Colonic mucosa (tissue), 4 donors: ENCODE data around the gene DLX1. TPM values are rescaled to one million over a fixed set of nuclear protein-coding genes. Genes with fewer than 3 reads are reported as not detected.

Experiments
- DNase-seq: peaks from one replicate; pipeline ENCODE4 v3.0.0-alpha.2; 2020
- H3K27ac ChIP-seq: fragments of 200-600 bp; one replicate; pipeline ENCODE4 v1.8.0; 2021
- H3K27me3 ChIP-seq: fragments of 200-600 bp; one replicate; pipeline ENCODE4 v1.8.0; 2021
- H3K36me3 ChIP-seq: fragments of 200-600 bp; one replicate; pipeline ENCODE4 v1.8.0; 2021
- H3K4me1 ChIP-seq: fragments of 200-600 bp; one replicate; pipeline ENCODE4 v1.8.0; 2021; ENCODE audit warnings: mild to moderate bottlenecking
- H3K4me3 ChIP-seq: fragments of 200-600 bp; one replicate; pipeline ENCODE4 v1.8.0; 2021
- H3K9ac ChIP-seq, 2 donors: one replicate each; pipeline ENCODE4 v1.7.0; 2013; ENCODE audit warnings: control low read depth in 2 of 2, low read depth in 2 of 2, low read length in 2 of 2
- H3K9me3 ChIP-seq: fragments of 200-600 bp; one replicate; pipeline ENCODE4 v1.8.0; 2021
- intact Hi-C: fragments of 100-400 bp; cut with DNase I; formaldehyde crosslinking; loops from one replicate; pipeline ENCODE4 v1.14.1; 2022
- total RNA-seq, 2 donors: library from RNA; stranded (reverse); fragmentation: NEBNext Ultra II Directional in 1 of 2; extraction: Animal tissue kit (Norgen Biotek cat#: 25700) in 1 of 2; gene quantifications; one replicate each; pipeline ENCODE4 v1.2.1, GENCODE V29; 2021
- TF ChIP-seq, protein P1 (sequence below): fragments of 200-600 bp; IDR thresholded peaks from one replicate; pipeline ENCODE4 v1.8.0; 2022; ENCODE audit warnings: antibody characterized with exemption, mild to moderate bottlenecking
- donor health status: healthy.
- donor health status: DM: no; HTN: no; CAD: no.
- donor health status: DM: no; HTN: no; CAD: no.

Gene DLX1
- total RNA-seq, 2 donors from 2014 or later: 0.19 TPM; not detected in 1

DNA sequence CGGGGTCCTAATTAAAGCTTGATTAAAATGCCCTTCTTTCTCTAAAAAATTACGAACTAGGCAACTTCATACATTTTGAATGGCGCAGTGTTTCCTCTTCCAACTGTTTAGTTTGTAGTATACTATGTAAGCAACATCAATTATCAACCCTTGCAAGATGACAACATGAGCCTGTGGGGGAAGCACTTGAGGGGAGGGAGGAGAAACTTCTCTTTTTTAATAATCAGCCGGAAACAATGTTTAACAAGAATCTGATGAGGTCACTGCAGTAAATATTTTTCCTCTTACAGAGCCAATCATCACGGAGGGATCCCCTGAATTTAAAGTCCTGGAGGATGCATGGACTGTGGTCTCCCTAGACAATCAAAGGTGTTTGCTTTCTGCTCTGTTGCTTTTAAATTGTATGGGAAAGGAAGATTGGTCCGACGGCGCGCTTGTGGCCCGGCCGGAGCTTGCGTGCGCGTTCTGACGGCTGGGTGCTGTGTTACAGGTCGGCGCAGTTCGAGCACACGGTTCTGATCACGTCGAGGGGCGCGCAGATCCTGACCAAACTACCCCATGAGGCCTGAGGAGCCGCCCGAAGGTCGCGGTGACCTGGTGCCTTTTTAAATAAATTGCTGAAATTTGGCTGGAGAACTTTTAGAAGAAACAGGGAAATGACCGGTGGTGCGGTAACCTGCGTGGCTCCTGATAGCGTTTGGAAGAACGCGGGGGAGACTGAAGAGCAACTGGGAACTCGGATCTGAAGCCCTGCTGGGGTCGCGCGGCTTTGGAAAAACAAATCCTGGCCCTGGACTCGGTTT is 5.3 kb upstream of the DLX1 start:
- peaks cover 51% of the 10 kb centered on the region for H3K27me3 ChIP-seq
- TF ChIP-seq, protein P1, sequence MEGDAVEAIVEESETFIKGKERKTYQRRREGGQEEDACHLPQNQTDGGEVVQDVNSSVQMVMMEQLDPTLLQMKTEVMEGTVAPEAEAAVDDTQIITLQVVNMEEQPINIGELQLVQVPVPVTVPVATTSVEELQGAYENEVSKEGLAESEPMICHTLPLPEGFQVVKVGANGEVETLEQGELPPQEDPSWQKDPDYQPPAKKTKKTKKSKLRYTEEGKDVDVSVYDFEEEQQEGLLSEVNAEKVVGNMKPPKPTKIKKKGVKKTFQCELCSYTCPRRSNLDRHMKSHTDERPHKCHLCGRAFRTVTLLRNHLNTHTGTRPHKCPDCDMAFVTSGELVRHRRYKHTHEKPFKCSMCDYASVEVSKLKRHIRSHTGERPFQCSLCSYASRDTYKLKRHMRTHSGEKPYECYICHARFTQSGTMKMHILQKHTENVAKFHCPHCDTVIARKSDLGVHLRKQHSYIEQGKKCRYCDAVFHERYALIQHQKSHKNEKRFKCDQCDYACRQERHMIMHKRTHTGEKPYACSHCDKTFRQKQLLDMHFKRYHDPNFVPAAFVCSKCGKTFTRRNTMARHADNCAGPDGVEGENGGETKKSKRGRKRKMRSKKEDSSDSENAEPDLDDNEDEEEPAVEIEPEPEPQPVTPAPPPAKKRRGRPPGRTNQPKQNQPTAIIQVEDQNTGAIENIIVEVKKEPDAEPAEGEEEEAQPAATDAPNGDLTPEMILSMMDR: no peak
- peaks cover 11% of the 10 kb centered on the region for H3K4me1 ChIP-seq
- H3K9ac ChIP-seq: no peak overlapping the region
- H3K27ac ChIP-seq: no peak overlapping the region
- intact Hi-C loops: no loop called here
- DNase-seq: no peak
- no peaks in the 10 kb centered on the region for H3K36me3 ChIP-seq
- no peak overlapping the region for H3K4me3 ChIP-seq
- no peaks in the 10 kb centered on the region for H3K9me3 ChIP-seq

GRCh38 chr2:172080641-172081220 is 4.6 kb upstream of the DLX1 start:
- no peak overlapping the region for H3K4me3 ChIP-seq
- H3K9me3 ChIP-seq: no peaks in the 10 kb centered on the region
- H3K27ac ChIP-seq: no peak overlapping the region
- H3K9ac ChIP-seq: no peak overlapping the region
- TF ChIP-seq, protein P1: no peak
- peaks cover 58% of the 10 kb centered on the region for H3K27me3 ChIP-seq
- intact Hi-C loops: no loop called here
- H3K4me1 ChIP-seq: peaks cover 16% of the 10 kb centered on the region
- no peak for DNase-seq
- no peaks in the 10 kb centered on the region for H3K36me3 ChIP-seq

DNA sequence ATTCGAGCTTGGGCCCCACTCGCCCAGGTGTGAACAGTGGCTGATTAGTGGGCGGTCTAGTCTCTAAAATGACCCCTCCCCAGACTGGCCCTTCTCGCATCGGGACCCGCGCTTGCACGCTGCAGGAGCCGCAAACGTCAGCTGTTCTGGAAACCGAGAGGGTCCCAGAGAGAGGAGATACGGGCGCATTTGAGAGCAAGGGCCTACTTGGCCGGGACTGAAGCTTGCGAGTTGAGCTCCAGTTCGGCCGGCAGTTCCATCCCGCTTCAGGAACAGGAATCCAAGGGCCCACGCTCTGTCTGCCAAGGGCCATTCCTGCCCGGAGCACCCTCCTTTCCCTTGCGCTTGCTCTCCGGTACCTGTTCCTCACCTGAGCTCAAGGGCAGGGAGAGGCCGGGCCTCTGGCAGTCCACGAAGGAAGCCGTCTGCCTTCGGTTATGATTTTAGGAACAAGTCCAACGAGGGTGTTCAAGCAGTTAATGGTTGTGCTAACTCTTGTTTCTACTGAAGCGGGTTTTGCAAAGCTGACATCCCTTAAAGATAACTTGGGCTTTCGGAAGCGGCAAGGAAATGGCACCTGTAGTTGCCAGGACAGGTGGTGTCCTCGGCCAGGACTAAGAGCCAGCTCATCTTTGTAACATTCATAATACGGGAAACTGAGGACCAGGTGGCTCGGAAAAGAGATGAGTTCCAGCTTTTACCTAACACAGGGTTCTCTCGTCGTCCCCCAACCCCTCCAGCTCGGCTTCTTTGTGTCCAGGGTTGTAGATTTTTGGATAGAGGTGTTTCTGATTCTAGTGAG is 3.9 kb upstream of the DLX1 start:
- H3K27ac ChIP-seq: no peak overlapping the region
- TF ChIP-seq, protein P1: no peak
- no peaks in the 10 kb centered on the region for H3K9me3 ChIP-seq
- H3K36me3 ChIP-seq: no peaks in the 10 kb centered on the region
- H3K9ac ChIP-seq: no peak overlapping the region
- DNase-seq: no peak
- no peak overlapping the region for H3K4me3 ChIP-seq
- intact Hi-C loops: no loop called here
- H3K27me3 ChIP-seq: peaks cover 65% of the 10 kb centered on the region
- H3K4me1 ChIP-seq: peaks cover 20% of the 10 kb centered on the region

- Histone ChIP-seq H3K4me1 (peaks cover 24% of the 10 kb centered on the region), H3K9me3 (no peaks in the 10 kb centered on the region), H3K27me3 (peaks cover 74% of the 10 kb centered on the region), H3K4me3 (no peak overlapping the region), H3K9ac (no peak overlapping the region), H3K27ac (no peak overlapping the region), H3K36me3 (no peaks in the 10 kb centered on the region)
- TF ChIP-seq, protein P1: no peak
- DNase-seq: no peak
- intact Hi-C loops: no loop called here
Measured at GRCh38 chr2:172082105-172082943, 3.0 kb upstream of the DLX1 start.
